GM23338 (cell line): ENCODE data around the gene AFF1.
"Not testable (repeated sequence)": the region's sequence is repeated elsewhere in the genome, so short reads cannot be mapped to it uniquely, and the experiment has no call there.

Experiments used
- CTCF ChIP-seq, 2 experiments: fragments of 200-600 bp in 1 of 2; sonication (generic) in 1 of 2; conservative IDR thresholded peaks; 2 replicates each; pipeline versions ENCODE4 v1.5.1 to v1.6.1; 2016 to 2017; ENCODE audit warnings: antibody characterized with exemption in 2 of 2, low read depth in 2 of 2, mild to moderate bottlenecking in 2 of 2, moderate library complexity in 1 of 2
- EZH2 ChIP-seq: fragments of 200-600 bp; sonication (generic); IDR thresholded peaks from one replicate; pipeline ENCODE4 v1.8.0; 2017; ENCODE audit warnings: antibody characterized with exemption, mild to moderate bottlenecking, low read depth; ENCODE audit not compliant: unreplicated experiment

- not testable (repeated sequence) for TF ChIP-seq CTCF (conservative IDR thresholded peaks at IDR 0.05; ENCODE audit: low read depth in 2 of 2); EZH2
Observed at GRCh38 chr4:86989658-86990057, 54.8 kb downstream of the AFF1 start.
